Activated B cell treated with CpG ODN at 0.5 μM for 24 hours (primary cell): ENCODE data around the gene TMEM255B. TPM values are rescaled to one million over a fixed set of nuclear protein-coding genes. Genes with fewer than 3 reads are reported as not detected.

Source experiments
- ATAC-seq: fragments of 200-7000 bp; cut with Tn5 transposase; one replicate; pipeline ENCODE4 v1.10.0; 2021; ENCODE audit warnings: low read depth, mild to moderate bottlenecking, moderate library complexity
- CTCF ChIA-PET: fragments of 350-600 bp; sonication (Branson Sonifier 250); formaldehyde crosslinking; loops from one replicate; lab custom pipeline; 2021; ENCODE audit warnings: antibody characterized with exemption; lab: Charles Lee
- POLR2A ChIA-PET: fragments of 350-600 bp; sonication (Branson Sonifier 250); formaldehyde crosslinking; loops from one replicate; lab custom pipeline; 2021; ENCODE audit warnings: antibody characterized with exemption; lab: Charles Lee
- DNase-seq: peaks from one replicate; pipeline ENCODE4 v3.0.0; 2022
- H3K27ac Mint-ChIP-seq: one replicate; pipeline ENCODE4 v1.8.0; 2020; ENCODE audit warnings: mixed read lengths
- H3K27me3 Mint-ChIP-seq: one replicate; pipeline ENCODE4 v1.8.0; 2021; ENCODE audit warnings: mixed read lengths
- H3K36me3 Mint-ChIP-seq: one replicate; pipeline ENCODE4 v1.8.0; 2021; ENCODE audit warnings: low read depth, mixed read lengths
- H3K4me1 Mint-ChIP-seq: one replicate; pipeline ENCODE4 v1.8.0; 2021; ENCODE audit warnings: mixed read lengths
- H3K4me3 Mint-ChIP-seq: one replicate; pipeline ENCODE4 v1.8.0; 2020; ENCODE audit warnings: mild to moderate bottlenecking, mixed read lengths
- H3K9me3 Mint-ChIP-seq: one replicate; pipeline ENCODE4 v1.8.0; 2020; ENCODE audit warnings: mixed read lengths
- CTCF ChIP-seq: fragments of 200-600 bp; IDR thresholded peaks from one replicate; pipeline ENCODE4 v1.8.0; 2022; ENCODE audit warnings: antibody characterized with exemption, mild to moderate bottlenecking
- intact Hi-C: fragments of 100-400 bp; cut with micrococcal nuclease; formaldehyde crosslinking; loops from one replicate; pipeline ENCODE4 v1.15.1; 2024
- total RNA-seq: library from RNA; stranded (reverse); gene quantifications from 2 replicates; pipeline ENCODE4 v1.2.3, GENCODE V29; 2022

The TMEM255B gene
- total RNA-seq, 1 donor from 2014 or later = 6.2 TPM

- ChIA-PET CTCF (no interaction called here), POLR2A (no interaction called here)
- ATAC-seq = no peak
- TF ChIP-seq CTCF = no peak
- no peak overlapping the region for H3K4me3 Mint-ChIP-seq
- intact Hi-C loops = no loop called here
- H3K9me3 Mint-ChIP-seq = no peaks in the 10 kb centered on the region
- no peak overlapping the region for H3K27ac Mint-ChIP-seq
- DNase-seq = no peak
- H3K27me3 Mint-ChIP-seq = peaks cover 23% of the 10 kb centered on the region
- no peaks in the 10 kb centered on the region for H3K36me3 Mint-ChIP-seq
- H3K4me1 Mint-ChIP-seq = no peaks in the 10 kb centered on the region
Observed at GRCh38 chr13:113781571-113781970, 22.5 kb downstream of the TMEM255B start.

GRCh38 chr13:113782472-113782871 lies 23.4 kb downstream of the TMEM255B start:
- ChIA-PET CTCF (no interaction called here), POLR2A (no interaction called here)
- H3K27ac Mint-ChIP-seq = no peak overlapping the region
- H3K4me3 Mint-ChIP-seq = no peak overlapping the region
- no peak for TF ChIP-seq CTCF
- peaks cover 19% of the 10 kb centered on the region for H3K27me3 Mint-ChIP-seq
- no peaks in the 10 kb centered on the region for H3K4me1 Mint-ChIP-seq
- no peaks in the 10 kb centered on the region for H3K36me3 Mint-ChIP-seq
- no peak for ATAC-seq
- intact Hi-C loops = no loop called here
- no peaks in the 10 kb centered on the region for H3K9me3 Mint-ChIP-seq
- no peak for DNase-seq

GRCh38 chr13:113783200-113783881 lies 24.3 kb downstream of the TMEM255B start:
- POLR2A ChIA-PET = no interaction called here
- H3K27me3 Mint-ChIP-seq = peaks cover 13% of the 10 kb centered on the region
- no peak for ATAC-seq

GRCh38 chr13:113783966-113784644 lies 25.1 kb downstream of the TMEM255B start:
- H3K9me3 Mint-ChIP-seq = no peaks in the 10 kb centered on the region
- ATAC-seq (no peak), DNase-seq (no peak)
- no peaks in the 10 kb centered on the region for H3K4me1 Mint-ChIP-seq
- H3K27me3 Mint-ChIP-seq = peaks cover 8% of the 10 kb centered on the region
- POLR2A ChIA-PET = no interaction called here
- H3K36me3 Mint-ChIP-seq = no peaks in the 10 kb centered on the region
- CTCF ChIA-PET = no interaction called here
- no peak overlapping the region for H3K27ac Mint-ChIP-seq
- no peak for TF ChIP-seq CTCF
- intact Hi-C loops = no loop called here
- no peak overlapping the region for H3K4me3 Mint-ChIP-seq

More at GRCh38 chr13:113783200-113783881, 24.3 kb downstream of the TMEM255B start:
- intact Hi-C loops = no loop called here
- no peak for TF ChIP-seq CTCF
- no peaks in the 10 kb centered on the region for H3K36me3 Mint-ChIP-seq
- DNase-seq = no peak
- CTCF ChIA-PET = no interaction called here
- no peak overlapping the region for H3K27ac Mint-ChIP-seq
- no peak overlapping the region for H3K4me3 Mint-ChIP-seq
- H3K4me1 Mint-ChIP-seq = no peaks in the 10 kb centered on the region
- H3K9me3 Mint-ChIP-seq = no peaks in the 10 kb centered on the region

GRCh38 chr13:113784645-113785024 lies 25.6 kb downstream of the TMEM255B start:
- ChIA-PET POLR2A (no interaction called here), CTCF (no interaction called here)
- H3K9me3 Mint-ChIP-seq = no peaks in the 10 kb centered on the region
- H3K4me1 Mint-ChIP-seq = no peaks in the 10 kb centered on the region
- no peak for TF ChIP-seq CTCF
- DNase-seq (no peak), ATAC-seq (no peak)
- H3K4me3 Mint-ChIP-seq = no peak overlapping the region
- H3K36me3 Mint-ChIP-seq = no peaks in the 10 kb centered on the region
- intact Hi-C loops = no loop called here
- H3K27me3 Mint-ChIP-seq = peaks cover 3% of the 10 kb centered on the region
- no peak overlapping the region for H3K27ac Mint-ChIP-seq
